ENCODE measurements around the gene SSBP4.

DNA sequence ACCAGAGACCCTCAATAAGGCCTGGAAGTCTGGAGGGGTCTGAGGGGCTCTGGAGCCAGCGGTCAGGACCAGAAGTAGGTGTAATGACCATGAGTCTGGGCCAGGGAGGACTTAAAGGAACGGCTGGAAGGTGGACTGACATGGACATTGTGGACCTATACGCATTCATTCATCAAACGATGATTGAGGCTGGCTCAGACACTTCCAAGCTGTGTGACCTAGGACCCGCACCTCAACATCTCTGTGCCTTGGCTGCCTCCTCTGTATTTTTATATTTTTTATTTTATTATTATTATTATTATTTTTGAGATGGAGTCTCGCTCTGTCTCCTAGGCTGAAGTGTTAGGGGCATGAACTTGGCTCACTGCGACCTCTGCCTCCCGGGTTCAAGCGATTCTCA is 12.4 kb upstream of the SSBP4 start:
- TF ChIP-seq EZH2 (IDR thresholded peaks at IDR 0.05; ENCODE audit: insufficient read depth, poor library complexity, severe bottlenecking) = no peak
- no peak for TF ChIP-seq EZH2phosphoT487 (IDR thresholded peaks at IDR 0.05; ENCODE audit: insufficient read depth, low read depth)

Measured in GM23248 (cell line).